NT2/D1 (cell line): Measurements from ENCODE around the gene P4HA2.

Experiments
- DNase-seq: peaks from one replicate; pipeline ENCODE4 v3.0.0-alpha.2; 2011; ENCODE audit warnings: low read depth, low spot score
- H3K27me3 ChIP-seq: 2 replicates; pipeline ENCODE4 v1.6.0; 2011; ENCODE audit warnings: mild to moderate bottlenecking; ENCODE audit not compliant: insufficient read length, insufficient read depth
- H3K36me3 ChIP-seq: 2 replicates; pipeline ENCODE4 v1.6.1; 2011; ENCODE audit warnings: mild to moderate bottlenecking, low read length, mixed read lengths; ENCODE audit not compliant: insufficient read depth, insufficient read length
- H3K4me1 ChIP-seq: 2 replicates; pipeline ENCODE4 v1.5.1; 2011; ENCODE audit not compliant: insufficient read depth, insufficient read length
- H3K4me3 ChIP-seq: 2 replicates; pipeline ENCODE4 v1.5.1; 2011; ENCODE audit warnings: low read depth; ENCODE audit not compliant: insufficient read length
- H3K9ac ChIP-seq: 2 replicates; pipeline ENCODE4 v1.6.0; 2011; ENCODE audit warnings: low read depth; ENCODE audit not compliant: insufficient read length
- H3K9me3 ChIP-seq: 2 replicates; pipeline ENCODE4 v1.5.1; 2011; ENCODE audit warnings: mild to moderate bottlenecking, low read length; ENCODE audit not compliant: insufficient read depth
- SUZ12 ChIP-seq: IDR thresholded peaks from 2 replicates; pipeline ENCODE4 v1.6.1; 2011; ENCODE audit not compliant: insufficient read length, insufficient read depth; ENCODE audit errors: extremely low read depth
- YY1 ChIP-seq: IDR thresholded peaks from 2 replicates; pipeline ENCODE4 v1.6.1; 2011; ENCODE audit not compliant: insufficient read length, insufficient read depth
- ZNF274 ChIP-seq: IDR thresholded peaks from 2 replicates; pipeline ENCODE4 v1.6.1; 2011; ENCODE audit warnings: mild to moderate bottlenecking, low read depth, low read length

P4HA2 gene

DNA sequence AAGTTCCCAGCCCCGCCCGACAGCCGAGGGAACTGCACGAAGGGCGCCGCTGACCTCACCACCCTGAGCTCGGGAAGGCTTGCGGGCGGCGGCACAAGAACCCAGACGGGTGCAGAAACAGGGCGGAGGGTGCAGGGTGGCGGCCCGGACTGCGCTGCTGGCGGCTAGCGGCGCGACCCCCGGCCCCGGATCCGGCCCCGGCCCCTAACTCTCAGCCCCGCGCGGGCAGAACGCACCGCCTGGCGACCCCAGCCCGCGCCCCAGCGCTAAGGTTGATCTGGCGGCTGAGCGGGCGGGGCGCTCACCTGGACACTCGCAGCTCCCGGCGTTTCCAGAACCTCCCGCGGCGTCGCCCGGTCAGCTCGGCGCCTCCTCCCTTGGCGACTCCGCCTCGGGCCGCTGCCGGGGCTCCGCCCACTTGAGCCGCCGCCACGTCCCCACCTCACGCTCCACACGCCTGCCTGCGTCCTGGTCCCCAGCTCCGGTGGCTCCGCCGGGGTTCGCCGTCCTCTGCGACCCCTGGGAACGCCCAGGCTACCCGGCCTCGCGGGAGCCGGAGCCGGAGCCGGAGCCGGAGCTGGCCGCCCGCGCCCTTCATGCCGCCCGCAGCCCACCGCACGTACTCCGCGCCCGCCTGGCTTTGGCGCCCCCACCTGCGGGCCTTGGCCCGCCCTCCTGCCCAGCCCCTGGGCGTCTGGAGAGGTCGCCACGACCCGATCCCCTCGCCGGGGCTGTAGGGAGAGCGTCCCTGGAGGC, at the start of gene P4HA2:
Gene P4HA2, minus strand, starts transcription at position 369 of the 756 bp plus-strand sequence. CDS start 9,227 bp downstream, outside the sequence.
- TF ChIP-seq YY1: no peak
- no peak for TF ChIP-seq SUZ12
- TF ChIP-seq ZNF274: no peak
- H3K9ac ChIP-seq: peak within 1 kb of the TSS; percentile 85
- peaks cover 15% of the 10 kb centered on the region for H3K27me3 ChIP-seq
- H3K36me3 ChIP-seq: peaks cover 3% of the 10 kb centered on the region
- H3K9me3 ChIP-seq: no peaks in the 10 kb centered on the region
- H3K4me1 ChIP-seq: peaks cover 9% of the 10 kb centered on the region
- no peak for DNase-seq
- H3K4me3 ChIP-seq: peak within 1 kb of the TSS; percentile 47

DNA sequence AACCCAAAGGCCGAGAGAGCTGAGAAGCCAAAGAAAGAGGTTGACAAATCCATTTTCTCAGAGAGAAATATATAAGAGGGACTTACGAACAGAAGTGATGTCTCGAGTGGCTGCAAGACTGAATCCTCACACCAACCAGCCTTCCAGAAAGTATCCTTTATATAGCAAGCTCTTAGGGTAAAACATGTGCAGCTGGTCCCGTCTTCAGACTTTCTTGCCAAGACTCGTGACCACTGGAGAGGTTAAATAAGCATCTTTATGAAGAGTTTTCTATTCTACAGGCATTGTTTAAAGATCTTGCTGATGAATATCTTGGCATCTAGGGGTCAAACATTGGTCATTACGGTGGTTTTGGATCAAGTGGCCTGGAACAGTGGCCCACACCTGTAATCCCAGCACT, 49.6 kb upstream of the P4HA2 start:
- H3K4me3 ChIP-seq: no peak overlapping the region
- no peak for DNase-seq
- no peaks in the 10 kb centered on the region for H3K27me3 ChIP-seq
- H3K4me1 ChIP-seq: peaks cover 2% of the 10 kb centered on the region
- TF ChIP-seq SUZ12 (no peak), YY1 (no peak), ZNF274 (no peak)
- no peak overlapping the region for H3K9ac ChIP-seq
- peaks cover 7% of the 10 kb centered on the region for H3K36me3 ChIP-seq
- H3K9me3 ChIP-seq: no peaks in the 10 kb centered on the region

DNA sequence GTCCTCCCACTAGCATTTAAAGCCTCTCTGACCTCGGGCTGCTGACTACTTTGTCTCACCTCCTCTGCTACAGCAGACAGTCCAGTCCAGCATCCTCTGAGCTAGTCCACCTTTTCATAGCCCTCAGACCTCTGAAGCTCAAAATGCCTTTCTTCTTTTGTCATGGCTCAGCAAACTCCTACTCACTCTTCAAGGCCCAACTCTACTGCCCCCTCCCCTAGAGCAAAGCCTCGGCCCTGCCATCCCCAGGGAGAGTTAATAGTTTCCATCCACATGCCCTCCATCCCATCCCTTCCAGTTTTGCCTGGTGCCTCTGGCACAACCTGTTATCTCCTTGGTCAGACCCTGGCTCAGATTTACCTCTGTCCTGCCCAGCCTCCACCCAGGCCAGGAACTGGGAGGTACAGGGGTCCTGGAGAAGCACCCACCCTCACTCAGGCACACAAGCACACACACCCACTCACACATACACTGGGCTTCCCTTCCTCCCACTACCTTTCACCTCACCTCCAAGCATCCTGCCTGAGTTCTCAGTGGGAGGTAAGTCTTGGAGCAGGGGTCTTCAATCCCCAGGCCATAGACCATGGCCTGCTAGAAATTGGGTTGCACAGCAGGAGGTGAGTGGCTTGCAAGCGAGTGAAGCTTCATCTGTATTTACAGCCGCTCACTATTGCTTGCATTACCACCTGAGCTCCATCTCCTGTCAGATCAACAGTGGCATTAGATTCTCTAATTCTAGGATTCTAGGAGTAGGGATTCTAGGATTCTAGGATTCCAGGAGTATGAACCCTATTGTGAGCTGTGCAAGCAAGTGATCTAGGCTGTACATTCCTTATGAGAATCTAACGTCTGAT, 47.9 kb upstream of the P4HA2 start:
- Histone ChIP-seq H3K9ac (no peak overlapping the region), H3K4me3 (no peak overlapping the region), H3K4me1 (peaks cover 6% of the 10 kb centered on the region), H3K36me3 (peaks cover 22% of the 10 kb centered on the region), H3K9me3 (no peaks in the 10 kb centered on the region), H3K27me3 (no peaks in the 10 kb centered on the region)
- TF ChIP-seq SUZ12: no peak
- TF ChIP-seq YY1: no peak
- no peak for TF ChIP-seq ZNF274
- no peak for DNase-seq

DNA sequence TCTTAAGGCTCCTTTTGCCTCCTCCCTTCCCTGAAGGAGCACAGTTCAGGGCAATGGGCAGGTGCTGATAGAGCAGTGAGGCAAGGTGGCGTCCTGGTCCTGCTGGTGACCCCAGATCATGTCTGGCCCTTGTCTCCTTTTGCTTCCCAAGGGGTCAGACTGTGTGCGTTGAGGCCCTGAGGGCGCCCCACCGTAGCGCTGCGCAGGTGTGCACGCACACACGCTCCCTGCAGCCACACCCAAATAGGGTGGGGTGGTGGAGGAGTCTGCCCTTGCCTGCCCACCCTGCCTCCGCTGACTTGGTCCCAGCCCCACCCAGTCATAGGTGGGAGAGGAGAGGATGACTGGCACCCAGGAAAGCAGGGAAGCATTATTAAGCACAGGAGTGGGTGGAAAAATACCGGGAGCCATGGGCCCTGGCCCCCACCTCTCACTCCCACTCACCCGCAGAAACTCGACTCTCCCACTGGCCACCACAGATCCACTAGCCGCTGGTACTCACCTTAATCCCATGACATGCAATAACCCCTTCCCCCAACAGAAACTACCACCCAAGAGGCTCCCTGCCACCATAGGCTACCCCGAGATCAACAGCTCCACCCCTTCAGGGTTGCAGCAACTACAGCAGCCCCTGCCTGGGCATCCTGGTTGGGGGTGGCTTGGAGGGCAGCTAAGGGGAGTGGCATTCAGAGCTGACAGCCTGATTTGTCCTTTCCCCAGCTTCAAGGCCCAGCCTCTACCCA, 46.6 kb upstream of the P4HA2 start:
- Histone ChIP-seq H3K36me3 (peaks cover 31% of the 10 kb centered on the region), H3K9me3 (no peaks in the 10 kb centered on the region), H3K4me1 (peaks cover 9% of the 10 kb centered on the region), H3K4me3 (no peak overlapping the region), H3K27me3 (no peaks in the 10 kb centered on the region), H3K9ac (no peak overlapping the region)
- TF ChIP-seq SUZ12: no peak
- no peak for TF ChIP-seq YY1
- DNase-seq: no peak

DNA sequence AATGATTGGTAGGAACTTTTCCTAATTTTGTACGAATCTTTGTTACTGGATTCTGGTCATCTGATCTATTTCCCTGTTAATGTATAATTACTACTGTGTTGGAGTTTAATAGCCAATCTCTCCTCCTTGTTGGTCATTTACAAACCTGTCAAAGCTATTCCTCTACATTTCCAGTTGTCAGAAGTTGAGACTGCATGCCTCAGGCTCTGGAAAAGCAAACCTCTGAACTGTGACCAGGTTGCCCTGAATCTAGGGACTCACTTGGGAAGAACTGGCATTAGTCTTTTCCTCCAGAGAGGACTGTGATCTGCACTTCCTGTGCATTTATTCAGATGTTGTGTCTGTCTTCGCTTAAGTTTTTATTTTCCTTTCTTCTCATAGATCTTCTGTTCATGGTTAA, 46.0 kb upstream of the P4HA2 start:
- TF ChIP-seq SUZ12: no peak
- no peak for TF ChIP-seq YY1
- no peak for TF ChIP-seq ZNF274
- no peaks in the 10 kb centered on the region for H3K27me3 ChIP-seq
- no peak for DNase-seq
- no peak overlapping the region for H3K9ac ChIP-seq
- no peak overlapping the region for H3K4me3 ChIP-seq
- H3K4me1 ChIP-seq: peaks cover 10% of the 10 kb centered on the region
- no peaks in the 10 kb centered on the region for H3K9me3 ChIP-seq
- peaks cover 31% of the 10 kb centered on the region for H3K36me3 ChIP-seq

DNA sequence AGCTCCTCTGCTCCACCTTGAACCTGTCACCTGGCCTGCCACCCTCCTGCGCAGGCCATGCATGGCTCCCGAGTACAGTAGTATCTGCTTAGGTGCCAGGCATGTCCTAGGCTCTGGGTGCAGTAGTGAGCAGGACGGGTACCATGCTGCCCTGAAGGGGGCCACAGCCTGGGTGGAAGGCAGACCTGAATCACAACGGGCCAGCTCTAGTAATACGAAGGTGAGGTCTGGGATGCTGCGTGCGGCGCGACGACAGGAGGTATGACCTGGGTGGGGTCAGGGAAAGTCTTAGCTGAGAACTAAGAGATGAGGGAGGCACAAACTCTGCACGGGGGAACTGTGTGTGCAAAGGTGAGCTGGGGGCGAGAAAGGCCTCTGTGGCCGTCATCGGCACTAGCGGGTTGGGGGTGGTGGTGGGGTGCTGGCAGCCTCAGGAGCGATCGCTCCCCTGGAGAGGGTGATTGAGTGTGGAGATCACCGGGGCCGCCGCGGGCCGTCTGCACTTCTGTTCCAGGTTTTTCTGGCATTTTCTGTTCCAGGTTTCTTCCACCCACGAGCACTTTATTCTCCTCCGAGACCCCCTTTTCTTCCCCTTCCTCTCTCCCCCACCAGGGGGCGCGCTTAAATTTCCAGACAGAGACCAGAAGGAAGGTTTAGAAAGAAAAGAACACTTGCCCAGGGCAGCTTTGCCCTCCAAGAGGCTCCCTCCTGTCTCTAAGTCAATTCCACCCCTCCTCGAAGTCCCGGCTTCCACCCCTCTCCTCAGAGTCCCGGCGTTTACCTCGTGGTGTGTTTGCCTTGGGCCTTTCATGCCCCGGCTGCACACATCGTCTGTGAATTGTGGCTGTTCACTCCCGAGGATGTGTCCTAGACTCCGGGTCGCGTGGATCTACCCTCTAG, 44.9 kb upstream of the P4HA2 start:
- peak overlapping the region; percentile 39 for H3K9ac ChIP-seq

More for the DNA sequence above, 44.9 kb upstream of the P4HA2 start:
- TF ChIP-seq YY1: no peak
- TF ChIP-seq ZNF274: no peak
- TF ChIP-seq SUZ12: no peak
- Histone ChIP-seq H3K4me1 (peaks cover 13% of the 10 kb centered on the region), H3K36me3 (peaks cover 31% of the 10 kb centered on the region), H3K4me3 (no peak overlapping the region), H3K27me3 (no peaks in the 10 kb centered on the region), H3K9me3 (no peaks in the 10 kb centered on the region)
- peak; percentile 44 for DNase-seq
